HG03135 (cell line): ENCODE data around the gene EBNA1BP2.
"Not testable (repeated sequence)": the region's sequence is repeated elsewhere in the genome, so short reads cannot be mapped to it uniquely, and the experiment has no call there.

Source experiments
- ATAC-seq: cut with Tn5 transposase; IDR thresholded peaks from one replicate; pipeline ENCODE4 v1.9.1; 2021; ENCODE audit warnings: mild to moderate bottlenecking, moderate library complexity; ENCODE audit not compliant: unreplicated experiment

EBNA1BP2 gene

GRCh38 chr1:43121256-43121900, 50.7 kb downstream of the EBNA1BP2 start:
- no peak for ATAC-seq

GRCh38 chr1:43119928-43120586, 52.0 kb downstream of the EBNA1BP2 start:
- not testable (repeated sequence) for ATAC-seq
